GM21717 (cell line): ENCODE measurements around the gene EPHA5.

Experiments
- ATAC-seq: cut with Tn5 transposase; IDR thresholded peaks from one replicate; pipeline ENCODE4 v1.9.1; 2021; ENCODE audit warnings: mild to moderate bottlenecking, moderate library complexity; ENCODE audit not compliant: unreplicated experiment

The EPHA5 gene

GRCh38 chr4:65670331-65671031, at the start of gene EPHA5:
Gene EPHA5 (minus strand): TSS chr4:65670489. CDS start chr4:65669742, 747 bp downstream.
- no peak for ATAC-seq

GRCh38 chr4:65719635-65720034, 49.3 kb upstream of the EPHA5 start:
- ATAC-seq, result no peak

- ATAC-seq, result no peak
These were observed 28.3 kb upstream of the EPHA5 start for GRCh38 chr4:65698631-65699030.

GRCh38 chr4:65696436-65696835, 26.1 kb upstream of the EPHA5 start:
- ATAC-seq, result no peak

- no peak for ATAC-seq
These were observed 1.1 kb upstream of the EPHA5 start for GRCh38 chr4:65671372-65671771.

- ATAC-seq, result no peak
These were observed 314 bp downstream of the EPHA5 start for GRCh38 chr4:65670020-65670330.

- ATAC-seq, result no peak
These were observed 924 bp downstream of the EPHA5 start for GRCh38 chr4:65669111-65670019.

GRCh38 chr4:65668201-65669089, 1.8 kb downstream of the EPHA5 start:
- no peak for ATAC-seq

GRCh38 chr4:65667506-65668041, 2.7 kb downstream of the EPHA5 start:
- ATAC-seq, result no peak

GRCh38 chr4:65665771-65666523, 4.3 kb downstream of the EPHA5 start:
- no peak for ATAC-seq

GRCh38 chr4:65661471-65661870, 8.8 kb downstream of the EPHA5 start:
- no peak for ATAC-seq

- ATAC-seq, result no peak
These were observed 12.2 kb downstream of the EPHA5 start for GRCh38 chr4:65658117-65658516.

GRCh38 chr4:65656008-65656407, 14.3 kb downstream of the EPHA5 start:
- ATAC-seq, result no peak

- ATAC-seq, result no peak
These were observed 15.3 kb downstream of the EPHA5 start for GRCh38 chr4:65654976-65655375.

GRCh38 chr4:65653740-65654361, 16.4 kb downstream of the EPHA5 start:
- ATAC-seq, result no peak

- no peak for ATAC-seq
These were observed 18.5 kb downstream of the EPHA5 start for GRCh38 chr4:65651751-65652150.

GRCh38 chr4:65651031-65651430, 19.3 kb downstream of the EPHA5 start:
- ATAC-seq, result no peak

GRCh38 chr4:65646136-65646535, 24.2 kb downstream of the EPHA5 start:
- no peak for ATAC-seq

GRCh38 chr4:65645185-65645584, 25.1 kb downstream of the EPHA5 start:
- ATAC-seq, result no peak
